SJSA1 (cell line): ENCODE measurements around the gene KCNN4. TPM values are rescaled to one million over a fixed set of nuclear protein-coding genes. Genes with fewer than 3 reads are reported as not detected.

Source experiments
- DNase-seq, 2 experiments: peaks; one replicate each; pipeline ENCODE4 v3.0.0-alpha.2; 2015 to 2020; ENCODE audit warnings: low spot score in 2 of 2, low read depth in 1 of 2
- H3K27ac ChIP-seq: fragments of 250-450 bp; sonication (Bioruptor Pico); 2 replicates; pipeline ENCODE4 v1.5.1; 2020; ENCODE audit warnings: mild to moderate bottlenecking, moderate library complexity
- H3K27me3 ChIP-seq: fragments of 250-450 bp; sonication (Bioruptor Pico); replicated peaks from 2 replicates; pipeline ENCODE4 v1.5.1; 2020; ENCODE audit warnings: mild to moderate bottlenecking, moderate library complexity
- H3K36me3 ChIP-seq: fragments of 250-450 bp; sonication (Bioruptor Pico); 2 replicates; pipeline ENCODE4 v1.5.1; 2020; ENCODE audit warnings: mild to moderate bottlenecking
- H3K4me1 ChIP-seq: fragments of 250-450 bp; sonication (Bioruptor Pico); replicated peaks from 2 replicates; pipeline ENCODE4 v1.6.1; 2021; ENCODE audit warnings: mild to moderate bottlenecking
- H3K4me3 ChIP-seq: fragments of 250-450 bp; sonication (Bioruptor Pico); 2 replicates; pipeline ENCODE4 v1.5.1; 2020; ENCODE audit warnings: mild to moderate bottlenecking
- H3K9me3 ChIP-seq: fragments of 250-450 bp; sonication (Bioruptor Pico); replicated peaks from 2 replicates; pipeline ENCODE4 v1.5.1; 2020; ENCODE audit warnings: mild to moderate bottlenecking
- total RNA-seq: library from RNA; depleted of rRNA; stranded (reverse); fragments of >200 nt; shearing (Covaris generic); gene quantifications from 2 replicates; pipeline ENCODE4 v1.2.3, GENCODE V29; 2014

KCNN4 gene
- total RNA-seq, 1 experiment from 2014 or later: 5.1 TPM

GRCh38 chr19:43789029-43789428, 8.3 kb upstream of the KCNN4 start:
- Histone ChIP-seq H3K27me3 (peaks cover 6% of the 10 kb centered on the region; the same call in 1 of the 2 replicates), H3K27ac (no peak overlapping the region), H3K36me3 (no peaks in the 10 kb centered on the region), H3K4me1 (peaks cover 15% of the 10 kb centered on the region), H3K4me3 (no peak overlapping the region), H3K9me3 (no peaks in the 10 kb centered on the region)
- DNase-seq: no peak

- DNase-seq: no peak
- Histone ChIP-seq H3K27ac (no peak overlapping the region), H3K4me1 (peaks cover 19% of the 10 kb centered on the region), H3K27me3 (no peaks in the 10 kb centered on the region; the same call in 1 of the 2 replicates), H3K4me3 (no peak overlapping the region), H3K36me3 (no peaks in the 10 kb centered on the region), H3K9me3 (no peaks in the 10 kb centered on the region; the same call in 1 of the 2 replicates)
Measured at GRCh38 chr19:43786665-43787064, 5.9 kb upstream of the KCNN4 start.

- Histone ChIP-seq H3K9me3 (no peaks in the 10 kb centered on the region; the same call in 1 of the 2 replicates), H3K4me1 (peaks cover 29% of the 10 kb centered on the region), H3K36me3 (no peaks in the 10 kb centered on the region), H3K27me3 (no peaks in the 10 kb centered on the region; the same call in 1 of the 2 replicates), H3K4me3 (no peak overlapping the region), H3K27ac (peak overlapping the region; percentile 19; the same call in 1 of the 2 replicates)
- peak; percentile 66 to 69 for DNase-seq
Measured at GRCh38 chr19:43784981-43785808, 4.4 kb upstream of the KCNN4 start.

- no peaks in the 10 kb centered on the region; the same call in 1 of the 2 replicates for H3K27me3 ChIP-seq
- no peaks in the 10 kb centered on the region; the same call in 1 of the 2 replicates for H3K9me3 ChIP-seq
- H3K36me3 ChIP-seq: no peaks in the 10 kb centered on the region
- peaks cover 36% of the 10 kb centered on the region for H3K4me1 ChIP-seq
- H3K4me3 ChIP-seq: no peak overlapping the region
- peak overlapping the region; percentile 19; the same call in 1 of the 2 replicates for H3K27ac ChIP-seq
- peak; percentile 73 to 88 for DNase-seq
Measured at GRCh38 chr19:43784241-43784980, 3.6 kb upstream of the KCNN4 start.

DNA sequence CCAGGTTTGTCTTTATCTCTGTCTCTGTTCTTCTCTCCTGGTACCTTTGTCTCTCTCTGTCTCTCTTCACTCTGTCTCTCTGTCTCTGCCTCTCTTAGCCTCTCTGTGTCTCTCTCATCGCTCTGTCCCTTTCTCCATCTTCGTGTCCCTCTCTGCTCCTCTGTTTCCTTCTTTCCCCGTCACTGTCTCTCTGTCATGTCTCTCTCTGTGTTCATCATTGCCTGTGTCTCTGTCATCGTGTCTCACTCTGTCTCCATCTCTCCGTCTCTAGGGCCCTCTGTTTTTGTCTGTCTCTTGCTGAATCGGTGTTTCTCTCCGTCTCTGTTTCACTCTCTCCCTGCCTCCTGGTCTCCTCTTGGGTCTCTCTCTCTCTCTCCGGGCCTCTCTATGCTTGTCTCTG, 2.9 kb upstream of the KCNN4 start:
- Histone ChIP-seq H3K4me3 (no peak overlapping the region), H3K27ac (no peak overlapping the region), H3K27me3 (no peaks in the 10 kb centered on the region), H3K9me3 (no peaks in the 10 kb centered on the region; the same call in 1 of the 2 replicates), H3K36me3 (no peaks in the 10 kb centered on the region), H3K4me1 (peaks cover 44% of the 10 kb centered on the region)
- DNase-seq: no peak

- no peak overlapping the region for H3K4me3 ChIP-seq
Measured at GRCh38 chr19:43782689-43783231, 2.0 kb upstream of the KCNN4 start.

DNA sequence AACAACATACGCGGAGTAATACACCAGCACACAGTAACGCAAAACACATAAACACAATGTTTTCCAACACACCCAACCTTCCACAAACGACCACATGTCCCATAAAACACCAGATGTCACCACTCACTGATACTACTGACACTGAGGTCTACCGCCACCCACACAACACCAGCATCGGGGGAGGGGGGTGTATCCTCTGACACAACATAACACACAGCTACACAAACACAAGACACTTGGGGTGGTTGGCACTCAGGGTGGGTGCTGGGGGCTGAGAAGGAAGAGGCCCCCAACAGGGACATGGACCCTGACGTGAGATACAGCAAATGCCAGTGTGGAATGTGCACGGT, 1.5 kb upstream of the KCNN4 start:
- no peaks in the 10 kb centered on the region for H3K36me3 ChIP-seq
- H3K9me3 ChIP-seq: no peaks in the 10 kb centered on the region; the same call in 1 of the 2 replicates
- H3K27me3 ChIP-seq: no peaks in the 10 kb centered on the region
- no peak overlapping the region for H3K27ac ChIP-seq
- no peak overlapping the region for H3K4me3 ChIP-seq
- H3K4me1 ChIP-seq: peaks cover 57% of the 10 kb centered on the region
- DNase-seq: no peak

More at GRCh38 chr19:43782689-43783231, 2.0 kb upstream of the KCNN4 start:
- no peak for DNase-seq
- Histone ChIP-seq H3K27me3 (no peaks in the 10 kb centered on the region), H3K36me3 (no peaks in the 10 kb centered on the region), H3K4me1 (peaks cover 52% of the 10 kb centered on the region), H3K27ac (no peak overlapping the region), H3K9me3 (no peaks in the 10 kb centered on the region; the same call in 1 of the 2 replicates)

DNA sequence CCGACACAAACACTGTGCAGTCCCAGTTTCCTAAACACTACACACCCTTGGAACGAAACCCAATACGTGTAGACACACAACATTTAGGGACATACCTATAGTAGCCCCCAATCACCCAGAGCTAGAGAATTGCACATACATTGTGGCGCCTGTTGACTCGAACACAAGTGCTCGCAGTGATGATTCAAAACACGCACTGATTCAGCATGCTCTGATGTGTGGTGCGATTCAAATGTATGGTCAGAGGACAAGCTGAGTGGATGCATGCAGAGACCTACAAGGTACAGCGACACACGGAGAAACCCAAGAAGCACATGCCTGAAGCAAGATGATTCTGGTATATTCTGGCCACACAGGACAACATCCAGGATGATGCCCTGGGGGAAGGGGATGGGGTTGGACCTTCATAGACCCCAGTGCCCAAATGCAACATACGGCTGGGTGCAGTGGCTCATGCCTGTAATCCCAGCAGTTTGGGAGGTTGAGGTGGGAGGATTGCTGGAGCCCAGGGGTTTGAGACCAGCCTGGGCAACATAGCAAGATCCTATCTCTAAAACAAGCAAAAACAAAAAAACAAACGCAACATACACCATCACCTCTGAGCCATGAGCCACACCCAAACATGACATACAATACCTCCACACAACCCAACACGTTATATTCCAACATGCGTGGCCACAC, 997 bp upstream of the KCNN4 start:
- Histone ChIP-seq H3K27ac (0 out of 2 replicates have a peak overlapping the region, but pooled peaks have one; percentile 51), H3K27me3 (no peaks in the 10 kb centered on the region), H3K9me3 (no peaks in the 10 kb centered on the region; the same call in 1 of the 2 replicates), H3K4me1 (peaks cover 62% of the 10 kb centered on the region), H3K4me3 (no peak overlapping the region), H3K36me3 (no peaks in the 10 kb centered on the region)
- no peak for DNase-seq

- Histone ChIP-seq H3K27ac (no peak overlapping the region), H3K27me3 (no peaks in the 10 kb centered on the region), H3K4me1 (peaks cover 55% of the 10 kb centered on the region), H3K9me3 (no peaks in the 10 kb centered on the region; the same call in 1 of the 2 replicates), H3K36me3 (no peaks in the 10 kb centered on the region), H3K4me3 (no peak overlapping the region)
- no peak for DNase-seq
Measured at GRCh38 chr19:43779820-43780219, 953 bp downstream of the KCNN4 start.

- H3K4me1 ChIP-seq: peaks cover 50% of the 10 kb centered on the region
- H3K27me3 ChIP-seq: no peaks in the 10 kb centered on the region
- DNase-seq: no peak
- no peak overlapping the region for H3K27ac ChIP-seq
- no peak overlapping the region for H3K4me3 ChIP-seq
- no peaks in the 10 kb centered on the region; the same call in 1 of the 2 replicates for H3K9me3 ChIP-seq
- no peaks in the 10 kb centered on the region for H3K36me3 ChIP-seq
Measured at GRCh38 chr19:43779147-43779819, 1.5 kb downstream of the KCNN4 start.

DNA sequence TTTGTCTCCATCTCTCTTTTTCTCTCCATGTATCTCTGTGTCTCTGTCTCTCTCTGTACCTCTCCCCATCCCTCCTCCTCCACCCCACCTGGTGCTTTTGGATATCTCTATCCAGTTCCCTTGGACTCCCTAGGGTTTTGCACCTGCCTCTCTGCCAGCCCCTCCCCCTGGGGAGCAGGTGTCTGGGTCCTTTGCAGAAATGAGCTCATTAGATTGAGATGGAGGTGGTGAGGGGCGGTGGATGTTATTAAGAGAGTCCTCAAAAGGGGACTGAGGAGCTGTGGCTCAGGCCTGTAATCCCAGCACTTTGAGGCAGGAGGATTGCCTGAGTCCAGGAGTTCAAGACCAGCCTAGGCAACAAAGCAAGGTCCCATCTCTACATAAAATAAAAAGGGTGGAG, 2.1 kb downstream of the KCNN4 start:
- Histone ChIP-seq H3K27ac (peak overlapping the region; percentile 70; the same call in 1 of the 2 replicates), H3K4me3 (no peak overlapping the region), H3K27me3 (no peaks in the 10 kb centered on the region), H3K36me3 (0 out of 2 replicates have a peak, but pooled peaks cover under 1% of the 10 kb centered on the region), H3K4me1 (peaks cover 44% of the 10 kb centered on the region), H3K9me3 (no peaks in the 10 kb centered on the region; the same call in 1 of the 2 replicates)
- no peak for DNase-seq

DNA sequence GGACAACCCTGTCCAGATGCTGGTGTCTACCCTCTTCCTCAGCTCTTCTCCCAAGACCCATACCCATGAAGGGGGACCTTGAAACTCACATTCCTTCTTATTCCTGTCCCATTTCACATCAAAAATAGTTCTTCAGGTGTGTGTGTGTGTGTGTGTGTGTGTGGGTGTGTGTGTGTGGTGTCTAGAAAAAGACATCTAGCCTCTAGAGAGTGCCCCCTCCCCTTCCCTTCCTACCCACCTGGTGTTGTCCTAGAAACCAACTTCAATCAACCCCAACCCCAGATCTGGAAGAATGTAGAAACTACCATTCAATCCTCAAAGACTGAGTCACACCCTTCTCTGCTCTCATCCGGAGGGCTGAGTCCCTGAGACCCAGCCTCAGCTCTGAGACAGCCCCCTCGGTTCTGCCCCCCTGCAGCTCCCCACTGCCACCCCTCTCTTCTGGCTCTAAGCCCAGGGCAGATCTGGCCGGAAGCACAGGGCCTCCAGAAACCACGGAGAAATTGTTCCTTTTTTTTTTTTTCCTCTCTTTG, 3.5 kb downstream of the KCNN4 start:
- peak in 1 of 2 experiments; percentile 77 for DNase-seq
- H3K4me3 ChIP-seq: no peak overlapping the region
- H3K36me3 ChIP-seq: 0 out of 2 replicates have a peak, but pooled peaks cover 3% of the 10 kb centered on the region
- no peaks in the 10 kb centered on the region for H3K27me3 ChIP-seq
- H3K4me1 ChIP-seq: peaks cover 43% of the 10 kb centered on the region
- peak overlapping the region; percentile 70 for H3K27ac ChIP-seq
- no peaks in the 10 kb centered on the region; the same call in 1 of the 2 replicates for H3K9me3 ChIP-seq
